Measurements from ENCODE around the gene TBC1D32.
"Not testable (repeated sequence)": the region's sequence is repeated elsewhere in the genome, so short reads cannot be mapped to it uniquely, and the experiment has no call there.

The TBC1D32 gene

GRCh38 chr6:121334299-121335086, at the start of gene TBC1D32:
TBC1D32 (minus strand) TSS chr6:121334480; CDS start chr6:121334430, 50 bp downstream.
- DNase-seq (ENCODE audit: extremely low read depth in 1 of 2, low read depth in 1 of 2), result peak; percentile 74 to 84

- DNase-seq (ENCODE audit: extremely low read depth in 1 of 2, low read depth in 1 of 2), result no peak
Measured at GRCh38 chr6:121383478-121383877, 49.2 kb upstream of the TBC1D32 start.

DNA sequence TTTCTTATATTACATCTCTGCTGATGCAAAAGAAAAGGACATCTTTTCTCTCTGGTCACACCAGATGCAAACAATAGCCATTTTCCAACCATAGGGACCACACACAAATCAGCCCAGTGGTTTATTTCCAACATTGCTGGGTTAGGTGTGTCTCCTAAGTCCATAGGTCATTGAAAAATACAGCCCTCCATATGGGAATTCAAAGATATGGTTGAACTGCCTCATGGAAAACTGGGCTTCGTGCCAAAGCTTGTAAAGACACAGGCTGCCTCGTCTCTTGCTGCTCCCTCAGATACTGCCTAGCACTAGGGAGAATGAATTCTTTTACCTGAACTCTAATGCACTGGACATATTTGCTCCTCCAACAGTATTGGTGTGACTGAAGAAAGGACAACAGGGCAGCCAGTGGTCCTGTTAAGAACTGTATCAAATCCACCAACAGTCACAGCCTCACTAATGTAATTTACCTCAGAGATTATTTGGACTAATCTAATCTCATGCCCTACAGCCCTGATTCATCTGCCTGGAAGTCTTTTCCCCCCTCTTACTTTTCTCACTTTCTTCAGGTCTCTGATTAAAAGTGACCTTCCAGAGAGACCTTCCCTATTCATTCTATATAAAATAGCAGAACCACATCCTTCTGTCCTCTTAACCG, 48.3 kb upstream of the TBC1D32 start:
- no peak for DNase-seq (ENCODE audit: extremely low read depth in 1 of 2, low read depth in 1 of 2)

- no peak for DNase-seq (ENCODE audit: extremely low read depth in 1 of 2, low read depth in 1 of 2)
Measured at GRCh38 chr6:121376411-121376810, 42.1 kb upstream of the TBC1D32 start.

- not testable (repeated sequence) for DNase-seq (ENCODE audit: extremely low read depth in 1 of 2, low read depth in 1 of 2)
Measured at GRCh38 chr6:121374219-121374618, 39.9 kb upstream of the TBC1D32 start.

- no peak for DNase-seq (ENCODE audit: extremely low read depth in 1 of 2, low read depth in 1 of 2)
Measured at GRCh38 chr6:121365536-121366521, 31.5 kb upstream of the TBC1D32 start.

GRCh38 chr6:121356575-121356974, 22.3 kb upstream of the TBC1D32 start:
- DNase-seq (ENCODE audit: extremely low read depth in 1 of 2, low read depth in 1 of 2), result no peak

DNA sequence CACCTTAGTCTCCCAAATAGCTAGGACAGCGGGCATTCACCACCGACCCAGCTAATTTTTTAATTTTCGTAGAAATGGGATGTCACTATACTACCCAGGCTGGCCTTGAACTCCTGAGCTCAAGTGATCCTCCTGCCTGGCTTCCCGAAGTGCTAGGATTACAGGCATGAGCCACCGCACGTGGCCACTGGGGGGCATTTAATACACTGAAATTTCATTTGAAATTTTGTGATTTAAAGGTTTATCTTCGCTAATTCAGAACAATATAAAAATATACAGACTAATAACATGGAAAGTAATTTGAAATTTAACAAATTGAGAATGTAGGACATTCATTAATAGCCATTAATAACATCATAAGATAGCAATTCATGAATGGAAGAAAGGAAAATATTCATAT, 20.5 kb upstream of the TBC1D32 start:
- no peak for DNase-seq (ENCODE audit: extremely low read depth in 1 of 2, low read depth in 1 of 2)

- DNase-seq (ENCODE audit: extremely low read depth in 1 of 2, low read depth in 1 of 2), result no peak
Measured at GRCh38 chr6:121352941-121353340, 18.7 kb upstream of the TBC1D32 start.

DNA sequence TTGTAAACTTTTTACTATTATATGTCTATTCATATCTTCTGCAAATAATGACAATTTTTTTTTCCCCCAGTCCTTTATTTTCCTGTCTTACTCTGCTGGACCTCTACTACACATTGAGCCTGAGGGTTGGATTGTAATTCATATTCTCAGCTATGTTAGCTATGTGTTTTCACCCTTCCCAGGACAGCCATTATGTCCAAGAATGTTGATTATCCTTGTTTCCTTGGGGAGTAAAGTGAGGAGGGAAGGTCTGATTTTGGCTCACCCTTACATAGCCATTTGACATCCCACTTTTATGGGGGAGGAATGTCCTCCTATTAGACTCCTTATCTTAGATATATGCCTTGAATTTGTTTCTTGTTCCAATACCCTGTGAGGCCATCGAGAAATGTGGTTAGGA, 17.6 kb upstream of the TBC1D32 start:
- no peak for DNase-seq (ENCODE audit: extremely low read depth in 1 of 2, low read depth in 1 of 2)

DNA sequence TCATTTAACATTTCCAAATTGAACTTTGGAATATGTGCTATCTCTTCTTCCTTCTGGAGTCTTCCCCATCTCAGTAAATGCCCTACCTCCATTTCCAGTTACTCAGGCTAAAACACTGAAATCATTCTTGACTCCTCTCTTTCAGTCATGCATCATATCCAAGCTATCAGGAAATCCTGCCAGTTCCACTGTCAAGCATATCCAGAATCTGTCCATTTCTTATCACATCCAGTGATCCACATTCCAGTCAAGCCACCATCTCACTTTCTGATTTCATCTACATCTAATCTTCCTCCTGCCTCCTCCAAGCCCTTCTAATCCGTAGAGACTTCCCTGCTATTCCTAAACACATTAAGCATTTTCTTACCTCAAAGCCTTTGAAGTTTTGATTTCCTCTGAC, 15.3 kb upstream of the TBC1D32 start:
- DNase-seq (ENCODE audit: extremely low read depth in 1 of 2, low read depth in 1 of 2), result no peak

DNA sequence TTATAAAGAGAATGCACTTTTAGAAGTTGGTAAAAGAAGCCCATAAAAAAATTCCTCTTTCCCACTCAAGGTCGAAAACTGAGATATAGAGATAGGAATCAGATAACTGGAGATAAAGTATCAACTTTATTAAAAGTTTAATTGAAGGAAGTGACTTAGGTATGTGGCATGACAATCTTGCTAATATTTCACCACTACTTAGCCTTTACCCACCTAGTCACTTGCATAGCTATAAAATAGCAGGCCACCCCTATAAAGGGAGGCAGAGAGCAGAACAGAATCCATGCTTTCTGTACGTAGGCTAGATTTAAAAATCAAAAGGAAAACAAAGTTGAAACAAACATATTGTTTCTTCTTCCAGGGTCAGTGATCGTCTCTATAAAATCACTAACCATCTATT, 13.2 kb upstream of the TBC1D32 start:
- no peak for DNase-seq (ENCODE audit: extremely low read depth in 1 of 2, low read depth in 1 of 2)

GRCh38 chr6:121344539-121344938, 10.3 kb upstream of the TBC1D32 start:
- DNase-seq (ENCODE audit: extremely low read depth in 1 of 2, low read depth in 1 of 2), result no peak

GRCh38 chr6:121339639-121340226, 5.5 kb upstream of the TBC1D32 start:
- no peak for DNase-seq (ENCODE audit: extremely low read depth in 1 of 2, low read depth in 1 of 2)

DNA sequence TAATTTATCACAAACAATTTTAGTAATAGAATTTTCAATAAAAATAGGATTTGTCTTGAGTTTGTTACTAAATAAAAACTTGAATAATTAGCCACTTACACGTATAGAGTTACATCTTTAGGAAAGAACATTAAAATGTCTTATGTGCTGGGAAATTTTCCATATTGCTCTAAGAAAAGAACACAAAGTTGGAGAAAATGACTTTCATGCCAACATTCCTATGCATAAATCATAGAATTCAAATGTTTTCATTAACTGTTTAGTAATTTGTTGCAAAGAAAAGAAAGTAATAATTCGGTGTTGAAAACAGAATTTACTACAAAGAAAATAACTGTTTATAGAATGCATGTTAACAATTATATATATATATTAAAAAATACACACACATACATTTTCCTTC, 4.7 kb upstream of the TBC1D32 start:
- DNase-seq (ENCODE audit: extremely low read depth in 1 of 2, low read depth in 1 of 2), result no peak

- DNase-seq (ENCODE audit: extremely low read depth in 1 of 2, low read depth in 1 of 2), result no peak
Measured at GRCh38 chr6:121338366-121338765, 4.1 kb upstream of the TBC1D32 start.

GRCh38 chr6:121335087-121336008, 1.1 kb upstream of the TBC1D32 start:
- DNase-seq (ENCODE audit: extremely low read depth in 1 of 2, low read depth in 1 of 2), result no peak

DNA sequence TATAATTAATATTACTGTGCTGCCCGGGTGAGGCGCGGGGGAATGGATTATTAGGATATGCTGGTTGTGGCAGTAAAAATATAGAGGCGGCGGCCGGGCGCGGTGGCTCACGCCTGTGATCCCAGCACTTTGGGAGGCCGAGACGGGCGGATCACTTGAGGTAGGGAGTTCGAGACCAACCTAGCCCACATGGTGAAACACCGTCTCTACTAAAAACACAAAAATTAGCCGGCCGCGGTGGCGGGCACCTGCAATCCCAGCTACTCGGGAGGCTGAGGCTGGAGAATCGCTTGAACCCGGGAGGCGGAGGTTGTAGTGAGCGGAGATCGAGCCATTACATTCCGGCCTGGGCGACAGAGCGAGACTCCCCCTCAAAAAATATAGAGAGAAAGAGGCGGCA, 586 bp downstream of the TBC1D32 start:
- not testable (repeated sequence) for DNase-seq (ENCODE audit: extremely low read depth in 1 of 2, low read depth in 1 of 2)

DNA sequence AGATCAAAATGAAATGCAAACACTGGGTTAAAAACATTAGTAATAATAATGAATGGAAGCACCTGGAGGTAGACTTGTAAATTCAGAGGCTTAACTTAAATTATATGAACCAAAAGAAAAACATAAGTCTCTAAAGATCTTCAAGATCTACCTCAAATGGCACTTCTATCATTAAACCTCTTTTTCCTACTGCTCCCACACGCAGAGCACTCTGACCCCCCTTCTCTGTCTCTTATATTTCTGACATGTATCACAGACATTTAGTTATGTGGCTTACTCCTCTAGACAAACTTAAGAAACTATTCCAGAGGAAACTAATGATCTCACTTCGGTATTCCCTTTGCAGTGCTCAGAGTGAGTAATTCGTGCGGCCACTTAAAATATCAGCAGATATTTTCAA, 1.1 kb downstream of the TBC1D32 start:
- DNase-seq (ENCODE audit: extremely low read depth in 1 of 2, low read depth in 1 of 2), result no peak

- no peak for DNase-seq (ENCODE audit: extremely low read depth in 1 of 2, low read depth in 1 of 2)
Measured at GRCh38 chr6:121330516-121330915, 3.8 kb downstream of the TBC1D32 start.

Measured in stimulated activated CD8-positive, alpha-beta memory T cell treated with anti-CD3 and anti-CD28 coated beads, Interleukin-7, amount 100 ng/mL, for 48 hours (primary cell).